ENCODE data around the gene MSRB1. TPM values are rescaled to one million over a fixed set of nuclear protein-coding genes. Genes with fewer than 3 reads are reported as not detected.

The MSRB1 gene
- total RNA-seq, 1 experiment from 2014 or later: 49.4 TPM

DNA sequence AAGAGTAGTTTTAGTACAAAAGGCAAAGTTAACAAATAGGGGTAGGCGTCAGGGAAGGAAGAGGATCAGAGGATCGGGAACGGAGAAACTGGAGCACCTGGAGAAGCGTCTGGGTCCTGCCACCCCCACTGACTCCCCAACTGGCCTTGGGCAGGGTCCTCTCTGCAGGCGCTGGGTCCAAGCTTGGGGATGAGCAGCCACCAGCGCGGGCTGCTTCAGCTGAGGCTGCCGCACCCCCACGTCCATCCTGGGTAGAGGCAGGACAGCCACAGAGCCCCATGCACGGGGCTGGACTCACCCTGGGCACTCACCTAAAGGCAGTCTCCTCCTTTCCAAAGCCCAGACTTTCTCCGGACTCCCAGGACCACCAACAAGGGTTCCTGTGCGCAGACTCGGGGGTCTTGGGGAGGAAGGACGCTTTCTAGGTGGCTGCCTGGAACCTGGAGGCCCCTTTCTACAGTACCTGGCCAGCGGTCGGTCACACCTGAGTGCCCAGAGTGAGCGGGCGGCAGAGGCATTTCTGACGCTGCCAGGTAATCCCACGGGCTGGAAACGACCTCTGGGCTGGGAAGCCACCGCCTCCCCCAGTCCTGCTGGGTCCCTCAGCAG, 25.8 kb downstream of the MSRB1 start:
- H2AFZ ChIP-seq: no peak overlapping the region
- peaks cover 35% of the 10 kb centered on the region; the same call in 1 of the 2 replicates for H3K27me3 ChIP-seq (ENCODE audit: insufficient read depth, low read depth)
- DNase-seq: no peak
- CTCF ChIA-PET: no interaction called here
- H3K4me3 ChIP-seq: no peak overlapping the region
- H3K9me2 ChIP-seq (ENCODE audit: insufficient read depth): no peaks in the 10 kb centered on the region
- POLR2A ChIA-PET (ENCODE audit: unreplicated experiment): no interaction called here
- TF ChIP-seq EZH2 (IDR thresholded peaks at IDR 0.05; ENCODE audit: low read depth): no peak
- TF ChIP-seq, protein P1, sequence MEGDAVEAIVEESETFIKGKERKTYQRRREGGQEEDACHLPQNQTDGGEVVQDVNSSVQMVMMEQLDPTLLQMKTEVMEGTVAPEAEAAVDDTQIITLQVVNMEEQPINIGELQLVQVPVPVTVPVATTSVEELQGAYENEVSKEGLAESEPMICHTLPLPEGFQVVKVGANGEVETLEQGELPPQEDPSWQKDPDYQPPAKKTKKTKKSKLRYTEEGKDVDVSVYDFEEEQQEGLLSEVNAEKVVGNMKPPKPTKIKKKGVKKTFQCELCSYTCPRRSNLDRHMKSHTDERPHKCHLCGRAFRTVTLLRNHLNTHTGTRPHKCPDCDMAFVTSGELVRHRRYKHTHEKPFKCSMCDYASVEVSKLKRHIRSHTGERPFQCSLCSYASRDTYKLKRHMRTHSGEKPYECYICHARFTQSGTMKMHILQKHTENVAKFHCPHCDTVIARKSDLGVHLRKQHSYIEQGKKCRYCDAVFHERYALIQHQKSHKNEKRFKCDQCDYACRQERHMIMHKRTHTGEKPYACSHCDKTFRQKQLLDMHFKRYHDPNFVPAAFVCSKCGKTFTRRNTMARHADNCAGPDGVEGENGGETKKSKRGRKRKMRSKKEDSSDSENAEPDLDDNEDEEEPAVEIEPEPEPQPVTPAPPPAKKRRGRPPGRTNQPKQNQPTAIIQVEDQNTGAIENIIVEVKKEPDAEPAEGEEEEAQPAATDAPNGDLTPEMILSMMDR (conservative IDR thresholded peaks at IDR 0.05): no peak
- intact Hi-C loops (cut with micrococcal nuclease; ENCODE audit: unreplicated experiment): no loop called here
- H4K20me1 ChIP-seq (ENCODE audit: insufficient read depth): no peaks in the 10 kb centered on the region
- no peak overlapping the region for H3K4me2 ChIP-seq
- no peak overlapping the region for H3K27ac ChIP-seq
- H3K4me1 ChIP-seq (replicated peaks; ENCODE audit: insufficient read depth): peaks cover 22% of the 10 kb centered on the region
- H3K9me3 ChIP-seq (ENCODE audit: insufficient read depth, low read depth): no peaks in the 10 kb centered on the region
- no TSS peak for BruUV-seq (replicated peaks)
- peaks cover 9% of the 10 kb centered on the region; the same call in 1 of the 2 replicates for H3F3A ChIP-seq (ENCODE audit: insufficient read depth, low read depth)
- H3K36me3 ChIP-seq (ENCODE audit: low read depth): no peaks in the 10 kb centered on the region
- no peaks in the 10 kb centered on the region for H3K79me2 ChIP-seq (ENCODE audit: low read depth)

GRCh38 chr16:1916640-1916990, 26.4 kb downstream of the MSRB1 start:
- no peak overlapping the region for H2AFZ ChIP-seq
- no peaks in the 10 kb centered on the region for H3K79me2 ChIP-seq (ENCODE audit: low read depth)
- TF ChIP-seq, protein P1 (conservative IDR thresholded peaks at IDR 0.05): no peak
- no peak for TF ChIP-seq EZH2 (IDR thresholded peaks at IDR 0.05; ENCODE audit: low read depth)
- H3K4me3 ChIP-seq: no peak overlapping the region
- peaks cover 22% of the 10 kb centered on the region for H3K4me1 ChIP-seq (replicated peaks; ENCODE audit: insufficient read depth)
- H3K27ac ChIP-seq: no peak overlapping the region
- H3K36me3 ChIP-seq (ENCODE audit: low read depth): no peaks in the 10 kb centered on the region
- no peak for DNase-seq
- peaks cover 5% of the 10 kb centered on the region; the same call in 1 of the 2 replicates for H3F3A ChIP-seq (ENCODE audit: insufficient read depth, low read depth)
- BruUV-seq (replicated peaks): no TSS peak
- no peaks in the 10 kb centered on the region for H4K20me1 ChIP-seq (ENCODE audit: insufficient read depth)
- no peaks in the 10 kb centered on the region for H3K9me2 ChIP-seq (ENCODE audit: insufficient read depth)
- intact Hi-C loops (cut with micrococcal nuclease; ENCODE audit: unreplicated experiment): no loop called here
- peaks cover 31% of the 10 kb centered on the region; the same call in 1 of the 2 replicates for H3K27me3 ChIP-seq (ENCODE audit: insufficient read depth, low read depth)
- no peaks in the 10 kb centered on the region for H3K9me3 ChIP-seq (ENCODE audit: insufficient read depth, low read depth)
- POLR2A ChIA-PET (ENCODE audit: unreplicated experiment): no interaction called here
- H3K4me2 ChIP-seq: no peak overlapping the region
- CTCF ChIA-PET: interaction anchor here (0.6 kb wide), 2 partner anchors 24 to 711 kb away, joined by 4 to 5 read pairs; no protein-coding TSS in a partner anchor

- no peaks in the 10 kb centered on the region for H3K9me3 ChIP-seq (ENCODE audit: insufficient read depth, low read depth)
- H3K27ac ChIP-seq: no peak overlapping the region
- H3K9me2 ChIP-seq (ENCODE audit: insufficient read depth): no peaks in the 10 kb centered on the region
- no peak overlapping the region for H3K4me2 ChIP-seq
- DNase-seq: no peak
- no peak overlapping the region for H3K4me3 ChIP-seq
- intact Hi-C loops (cut with micrococcal nuclease; ENCODE audit: unreplicated experiment): no loop called here
- no peak overlapping the region for H2AFZ ChIP-seq
- ChIA-PET CTCF (interaction anchor here (0.6 kb wide), 2 partner anchors 24 to 711 kb away, joined by 4 to 5 read pairs; no protein-coding TSS in a partner anchor), POLR2A (ENCODE audit: unreplicated experiment) (no interaction called here)
- H4K20me1 ChIP-seq (ENCODE audit: insufficient read depth): no peaks in the 10 kb centered on the region
- H3K36me3 ChIP-seq (ENCODE audit: low read depth): no peaks in the 10 kb centered on the region
- H3K4me1 ChIP-seq (replicated peaks; ENCODE audit: insufficient read depth): peaks cover 22% of the 10 kb centered on the region
- H3K27me3 ChIP-seq (ENCODE audit: insufficient read depth, low read depth): peaks cover 24% of the 10 kb centered on the region; the same call in 1 of the 2 replicates
- no peaks in the 10 kb centered on the region for H3F3A ChIP-seq (ENCODE audit: insufficient read depth, low read depth)
- no peaks in the 10 kb centered on the region for H3K79me2 ChIP-seq (ENCODE audit: low read depth)
- TF ChIP-seq, protein P1 (conservative IDR thresholded peaks at IDR 0.05): no peak
- no peak for TF ChIP-seq EZH2 (IDR thresholded peaks at IDR 0.05; ENCODE audit: low read depth)
- BruUV-seq (replicated peaks): no TSS peak
Measured at GRCh38 chr16:1915732-1916639, 27.0 kb downstream of the MSRB1 start.

All from PC-9 (cell line).